Measurements from ENCODE around the gene VPS54. TPM values are rescaled to one million over a fixed set of nuclear protein-coding genes. Genes with fewer than 3 reads are reported as not detected.

Gene VPS54
- polyA plus RNA-seq, 6 donors from 2014 or later, result 4.6 to 10.8 (median 5.2) TPM

DNA sequence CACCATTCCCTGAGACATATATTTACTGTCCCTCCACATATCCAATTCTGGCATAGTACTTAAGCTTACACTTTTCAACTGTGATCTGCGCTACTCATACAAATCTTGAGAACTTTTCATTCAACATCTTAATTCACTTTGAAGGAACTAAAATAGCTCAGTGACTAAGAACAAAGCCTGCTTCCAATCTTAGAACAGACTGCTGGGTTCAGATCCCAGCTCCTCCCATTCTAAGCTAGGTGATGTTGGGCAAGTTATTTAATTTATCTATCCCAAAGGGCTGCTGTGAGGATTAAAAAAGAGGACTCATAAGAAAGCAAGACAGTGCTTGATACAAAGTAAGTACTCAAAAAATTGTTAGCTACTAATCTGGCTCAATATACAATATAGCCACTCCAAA lies 119.6 kb downstream of the VPS54 start:
- Mint-ChIP-seq H3K9me3 (peaks cover 0 to 29% (median 8%) of the 10 kb centered on the region in 7 donors), H3K36me3 (peaks cover 26 to 27% of the 10 kb centered on the region in 2 donors), H3K4me1 (peaks cover 0 to 4% (median 3%) of the 10 kb centered on the region in 3 donors), H3K4me3 (no peak overlapping the region), H3K27me3 (no peaks in the 10 kb centered on the region), H3K27ac (peak overlapping the region in 1 of 6 donors; percentile 50)
- DNase-seq (no peak), ATAC-seq (ENCODE audit: low read depth in 2 of 2) (no peak)

DNA sequence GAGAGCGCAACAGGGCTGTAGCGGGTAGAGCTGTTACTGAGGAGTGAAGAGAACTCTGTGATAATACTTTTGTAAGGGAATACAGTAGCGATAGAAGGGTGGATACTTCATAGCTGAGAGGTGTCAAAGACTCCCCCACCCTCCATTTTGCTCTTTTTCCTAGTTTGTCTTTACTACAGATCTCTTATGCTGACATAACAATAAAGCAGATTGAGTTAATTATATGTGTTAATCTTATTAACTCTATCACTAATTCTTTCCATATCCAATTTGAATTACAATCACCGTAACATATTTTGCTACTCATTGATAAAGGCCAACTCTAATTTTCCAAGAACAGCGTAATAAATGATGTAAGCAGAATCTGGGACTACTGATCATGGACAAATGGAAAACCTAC lies 120.4 kb downstream of the VPS54 start:
- DNase-seq (no peak), ATAC-seq (ENCODE audit: low read depth in 2 of 2) (no peak)
- Mint-ChIP-seq H3K4me3 (no peak overlapping the region), H3K36me3 (peaks cover 20 to 26% of the 10 kb centered on the region in 2 donors), H3K9me3 (peaks cover 0 to 24% (median 8%) of the 10 kb centered on the region in 7 donors), H3K27me3 (no peaks in the 10 kb centered on the region), H3K4me1 (peaks cover 0 to 4% (median 3%) of the 10 kb centered on the region in 3 donors), H3K27ac (no peak overlapping the region)

DNA sequence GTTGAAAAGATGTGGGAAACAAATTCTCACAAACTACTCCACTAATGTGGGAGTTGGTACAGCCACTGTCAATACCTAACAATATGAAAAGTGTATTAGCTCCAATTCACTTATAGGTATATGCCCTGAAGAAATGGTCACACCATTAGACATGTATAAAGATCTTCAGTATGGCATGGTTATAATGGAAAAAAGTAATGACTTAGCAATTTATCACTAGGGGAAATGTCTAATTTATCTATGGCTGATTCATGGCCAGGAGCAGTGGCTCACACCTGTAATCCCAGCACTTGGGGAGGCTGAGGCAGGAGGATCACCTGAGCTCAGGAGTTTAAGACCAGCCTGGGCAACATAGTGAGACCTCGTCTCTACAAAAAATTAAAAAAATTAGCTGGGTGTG lies 125.1 kb downstream of the VPS54 start:
- DNase-seq (no peak), ATAC-seq (ENCODE audit: low read depth in 2 of 2) (no peak)
- Mint-ChIP-seq H3K9me3 (no peaks in the 10 kb centered on the region), H3K36me3 (peaks cover 4 to 17% of the 10 kb centered on the region in 2 donors), H3K4me3 (no peak overlapping the region), H3K27ac (peak overlapping the region in 3 of 6 donors; percentile 17 to 32 (median 30)), H3K4me1 (no peaks in the 10 kb centered on the region), H3K27me3 (no peaks in the 10 kb centered on the region)

DNA sequence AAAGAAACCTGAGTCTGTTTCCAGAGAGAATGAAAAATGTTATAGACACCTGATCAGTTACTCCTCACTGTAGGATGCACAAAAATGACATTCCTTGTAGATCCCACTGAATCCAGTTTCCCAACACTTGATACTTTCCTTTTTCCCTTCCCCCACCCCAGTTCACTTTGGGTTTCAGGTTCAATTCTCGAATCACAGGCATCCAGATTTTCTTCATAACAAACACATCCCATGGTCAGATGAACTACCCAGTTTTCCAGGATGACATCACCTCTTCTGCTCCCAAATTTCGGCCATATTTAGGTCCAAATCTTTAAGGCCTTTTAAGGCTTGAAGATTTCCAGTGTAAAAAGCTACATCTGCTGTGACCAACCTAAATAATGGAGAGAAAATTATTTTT lies 126.1 kb downstream of the VPS54 start:
- Mint-ChIP-seq H3K27me3 (no peaks in the 10 kb centered on the region), H3K4me3 (no peak overlapping the region), H3K27ac (peak overlapping the region in 2 of 6 donors; percentile 17 to 74), H3K9me3 (no peaks in the 10 kb centered on the region), H3K4me1 (peaks cover 0 to 3% (median 0%) of the 10 kb centered on the region in 3 donors), H3K36me3 (peaks cover 3 to 18% of the 10 kb centered on the region in 2 donors)
- ATAC-seq (ENCODE audit: low read depth in 2 of 2) (no peak), DNase-seq (no peak)

DNA sequence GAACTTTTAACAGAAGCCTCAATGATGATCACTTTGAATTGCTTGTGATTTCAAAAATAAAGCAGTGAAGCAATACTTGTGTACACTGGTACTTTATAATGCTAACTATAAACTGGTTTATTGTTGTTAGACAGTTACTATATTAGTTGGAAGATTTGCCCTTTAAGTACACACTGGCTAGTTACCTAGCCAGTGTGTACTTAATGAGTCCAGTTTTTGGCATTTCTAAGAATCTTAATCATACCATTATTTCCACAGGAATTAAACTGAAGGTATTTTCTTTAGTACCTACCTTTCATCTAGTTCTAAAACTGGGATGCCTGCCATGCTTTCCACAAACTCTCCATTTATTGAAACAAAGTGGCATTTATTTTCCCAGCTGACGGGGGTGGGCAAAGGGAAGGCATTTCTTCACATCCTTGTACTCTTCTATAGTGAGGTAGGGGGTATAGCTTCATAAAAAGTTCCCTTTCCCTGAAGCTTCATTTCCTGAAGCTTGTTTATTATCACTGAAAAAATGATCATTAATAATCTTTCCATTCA lies 127.7 kb downstream of the VPS54 start:
- ATAC-seq (ENCODE audit: low read depth in 2 of 2) (no peak), DNase-seq (no peak)
- Mint-ChIP-seq H3K4me1 (peaks cover 0 to 3% (median 0%) of the 10 kb centered on the region in 3 donors), H3K27me3 (no peaks in the 10 kb centered on the region), H3K9me3 (no peaks in the 10 kb centered on the region), H3K4me3 (no peak overlapping the region), H3K27ac (peak overlapping the region in 1 of 6 donors; percentile 34), H3K36me3 (peaks cover 0 to 13% of the 10 kb centered on the region in 2 donors)

DNA sequence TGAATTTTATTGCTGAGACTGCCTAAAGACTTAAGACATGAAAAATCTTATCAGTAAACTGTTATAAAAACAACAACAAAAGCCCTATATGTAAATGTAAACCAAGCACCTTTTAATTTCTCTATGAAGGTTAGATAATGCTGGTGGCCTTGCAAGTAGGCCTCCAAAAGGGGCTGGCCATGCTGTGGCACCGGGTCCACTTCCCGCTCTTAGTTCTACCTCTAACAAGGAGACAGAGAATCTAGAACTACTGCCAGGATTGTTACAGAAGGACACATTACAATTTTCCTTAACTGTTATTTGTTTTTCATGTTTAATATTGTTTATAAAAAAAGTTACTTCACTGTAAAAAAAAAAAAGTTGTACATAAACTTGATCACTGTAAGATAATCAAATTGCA lies 128.6 kb downstream of the VPS54 start:
- Mint-ChIP-seq H3K36me3 (peaks cover 1 to 13% of the 10 kb centered on the region in 2 donors), H3K4me3 (no peak overlapping the region), H3K27me3 (no peaks in the 10 kb centered on the region), H3K4me1 (peaks cover 0 to 3% (median 0%) of the 10 kb centered on the region in 3 donors), H3K27ac (no peak overlapping the region), H3K9me3 (no peaks in the 10 kb centered on the region)
- ATAC-seq (ENCODE audit: low read depth in 2 of 2) (no peak), DNase-seq (no peak)

DNA sequence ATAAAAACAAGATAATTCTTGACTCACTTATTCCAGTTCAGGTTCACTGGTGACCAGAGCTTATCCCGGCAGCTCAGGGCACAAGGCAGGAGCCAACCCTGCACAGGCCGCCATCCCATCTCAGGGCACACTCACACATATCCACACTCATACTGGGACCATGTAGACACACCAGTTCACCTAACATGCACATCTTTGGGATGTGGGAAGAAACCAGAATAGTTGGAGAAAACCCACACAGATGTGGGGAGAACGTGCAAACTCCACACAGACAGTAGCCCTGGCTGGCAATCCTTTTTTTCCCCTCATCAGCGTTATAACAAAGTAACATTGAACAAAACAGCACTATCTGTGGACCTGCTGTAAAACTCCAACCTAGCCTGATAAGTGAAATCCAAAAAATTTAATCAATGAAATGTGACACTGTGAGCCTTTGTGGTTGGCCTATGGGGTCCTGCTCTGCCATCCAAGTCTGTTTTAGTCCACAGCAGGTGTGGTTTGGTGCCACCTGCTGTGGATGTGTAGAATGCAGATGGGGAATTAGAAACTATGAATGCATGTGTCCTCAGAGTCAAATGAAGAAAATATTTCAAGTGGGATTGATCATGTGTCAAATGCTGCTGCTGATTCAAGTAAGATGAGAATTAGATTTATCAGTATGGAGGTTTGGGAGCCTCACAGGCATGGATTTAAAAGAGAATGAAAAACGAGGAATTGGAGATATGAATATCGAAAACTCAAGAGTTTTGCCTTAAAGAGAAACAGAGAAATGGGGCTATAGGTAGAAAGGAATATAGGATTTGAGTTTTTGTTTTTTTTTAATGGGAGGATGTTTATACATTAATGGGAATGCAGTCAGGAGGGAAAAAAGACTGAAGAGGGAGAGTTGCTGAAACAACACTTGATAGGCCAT lies 130.5 kb downstream of the VPS54 start:
- DNase-seq (peak; percentile 15), ATAC-seq (ENCODE audit: low read depth in 2 of 2) (peak; percentile 48 to 58)
- Mint-ChIP-seq H3K9me3 (no peaks in the 10 kb centered on the region), H3K4me1 (peaks cover 0 to 3% (median 0%) of the 10 kb centered on the region in 3 donors), H3K27ac (peak overlapping the region in 5 of 6 donors; percentile 1 to 68 (median 35)), H3K36me3 (peaks cover 13 to 14% of the 10 kb centered on the region in 2 donors), H3K4me3 (no peak overlapping the region), H3K27me3 (no peaks in the 10 kb centered on the region)

DNA sequence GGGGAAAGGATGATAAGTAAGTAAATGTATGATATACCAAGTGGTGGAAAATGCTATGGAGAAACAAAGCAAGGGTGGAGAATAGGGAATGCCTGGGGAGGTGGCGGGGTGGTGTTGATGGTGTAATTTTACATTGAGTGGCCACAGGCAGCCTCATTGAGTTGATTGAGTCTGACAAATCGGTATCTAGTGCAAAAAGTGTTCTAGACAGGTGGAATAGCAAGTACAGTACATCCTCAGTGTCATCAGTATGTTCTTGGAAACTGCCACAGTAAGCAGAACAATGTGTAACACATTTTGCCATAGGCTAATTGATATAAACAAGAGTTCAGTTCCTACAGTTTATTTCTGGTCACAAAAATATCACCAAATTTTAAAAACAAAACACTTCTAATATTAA lies 131.2 kb downstream of the VPS54 start:
- DNase-seq, result no peak
- Mint-ChIP-seq H3K27me3 (no peaks in the 10 kb centered on the region), H3K4me3 (no peak overlapping the region), H3K27ac (peak overlapping the region in 1 of 6 donors; percentile 43), H3K4me1 (peaks cover 0 to 3% (median 0%) of the 10 kb centered on the region in 3 donors), H3K9me3 (no peaks in the 10 kb centered on the region), H3K36me3 (peaks cover 13 to 19% of the 10 kb centered on the region in 2 donors)
- ATAC-seq (ENCODE audit: low read depth in 2 of 2), result no peak

DNA sequence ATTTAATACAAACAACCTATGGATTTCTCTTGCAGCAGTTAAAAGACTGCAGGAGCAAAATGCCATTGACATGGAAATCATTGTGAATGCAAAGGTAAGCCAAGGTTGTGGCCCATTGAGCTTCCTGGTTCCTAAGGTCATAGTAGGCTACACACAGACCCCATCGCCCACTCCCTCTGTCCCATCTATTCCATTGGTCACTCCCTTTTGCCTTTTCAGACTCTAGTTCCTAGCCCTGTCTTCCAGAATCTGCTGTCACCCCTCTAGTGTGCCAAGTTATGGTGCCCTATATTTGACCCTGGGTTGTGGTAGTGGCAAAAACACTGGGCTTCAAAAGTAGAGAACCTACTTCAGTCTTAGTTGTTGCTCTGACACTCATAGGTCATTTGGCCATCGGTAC lies 132.8 kb downstream of the VPS54 start:
- no peak for ATAC-seq (ENCODE audit: low read depth in 2 of 2)
- no peak for DNase-seq
- no peak overlapping the region for H3K27ac Mint-ChIP-seq
- peaks cover 13 to 19% of the 10 kb centered on the region in 2 donors for H3K36me3 Mint-ChIP-seq
- H3K4me1 Mint-ChIP-seq, result peaks cover 0 to 3% (median 0%) of the 10 kb centered on the region in 3 donors
- no peaks in the 10 kb centered on the region for H3K9me3 Mint-ChIP-seq
- no peak overlapping the region for H3K4me3 Mint-ChIP-seq
- H3K27me3 Mint-ChIP-seq, result no peaks in the 10 kb centered on the region

DNA sequence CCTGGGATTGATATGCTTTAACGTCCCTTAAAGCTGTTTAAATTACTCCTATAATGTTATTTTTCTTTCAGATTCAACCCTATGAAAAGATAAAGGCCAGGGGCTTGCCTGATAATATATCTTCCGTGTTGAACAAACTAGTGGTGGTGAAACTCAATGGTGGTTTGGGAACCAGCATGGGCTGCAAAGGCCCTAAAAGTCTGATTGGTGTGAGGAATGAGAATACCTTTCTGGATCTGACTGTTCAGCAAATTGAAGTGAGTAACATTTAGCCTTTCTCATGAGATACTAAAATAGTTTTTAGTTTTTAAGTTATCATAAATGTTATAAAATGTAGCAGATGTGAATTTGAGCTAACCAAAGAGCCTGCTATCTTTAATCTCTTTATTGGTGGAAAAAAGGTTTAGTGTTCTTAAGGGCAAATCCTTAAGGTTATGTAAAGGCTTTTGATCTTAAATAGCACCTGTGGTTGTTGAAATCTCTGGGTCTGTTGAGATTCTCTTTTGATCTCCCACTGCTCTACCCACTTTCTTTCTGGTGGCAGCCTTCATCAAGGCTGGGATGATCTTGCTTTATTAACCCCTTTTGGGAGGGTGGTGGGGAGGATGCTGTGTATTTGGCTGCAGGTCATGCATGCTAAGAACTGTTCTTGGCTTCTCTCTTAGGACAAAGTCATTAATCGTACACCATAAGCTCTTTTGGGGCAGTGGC lies 136.7 kb downstream of the VPS54 start:
- Mint-ChIP-seq H3K9me3 (no peaks in the 10 kb centered on the region), H3K4me3 (no peak overlapping the region), H3K27ac (no peak overlapping the region), H3K27me3 (no peaks in the 10 kb centered on the region), H3K36me3 (peaks cover 0 to 24% of the 10 kb centered on the region in 2 donors), H3K4me1 (peaks cover 0 to 6% (median 0%) of the 10 kb centered on the region in 3 donors)
- ATAC-seq (ENCODE audit: low read depth in 2 of 2), result no peak
- no peak for DNase-seq

DNA sequence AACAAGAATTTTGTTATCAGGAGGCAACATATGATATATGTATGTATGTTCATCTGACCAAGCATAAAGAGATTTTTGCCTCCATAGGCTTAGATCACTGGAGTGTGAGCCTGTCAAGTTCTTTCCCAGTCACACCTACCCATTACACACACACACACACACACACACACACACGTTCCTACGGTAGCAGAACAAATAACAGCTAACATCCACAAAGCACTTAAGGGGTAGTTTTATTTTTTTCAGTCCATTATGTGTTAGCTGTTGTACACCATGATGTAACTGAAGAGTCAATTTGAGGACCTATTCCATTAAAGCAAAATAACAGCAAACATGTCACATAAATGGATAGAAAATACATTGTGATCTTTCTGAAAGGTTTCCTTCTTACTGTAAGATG lies 138.0 kb downstream of the VPS54 start:
- no peak overlapping the region for H3K4me3 Mint-ChIP-seq
- peaks cover 0 to 6% (median 0%) of the 10 kb centered on the region in 3 donors for H3K4me1 Mint-ChIP-seq
- ATAC-seq (ENCODE audit: low read depth in 2 of 2) (no peak), DNase-seq (no peak)
- peaks cover 0 to 28% of the 10 kb centered on the region in 2 donors for H3K36me3 Mint-ChIP-seq
- no peaks in the 10 kb centered on the region for H3K27me3 Mint-ChIP-seq
- peak overlapping the region in 5 of 6 donors; percentile 34 to 72 (median 50) for H3K27ac Mint-ChIP-seq
- no peaks in the 10 kb centered on the region for H3K9me3 Mint-ChIP-seq

DNA sequence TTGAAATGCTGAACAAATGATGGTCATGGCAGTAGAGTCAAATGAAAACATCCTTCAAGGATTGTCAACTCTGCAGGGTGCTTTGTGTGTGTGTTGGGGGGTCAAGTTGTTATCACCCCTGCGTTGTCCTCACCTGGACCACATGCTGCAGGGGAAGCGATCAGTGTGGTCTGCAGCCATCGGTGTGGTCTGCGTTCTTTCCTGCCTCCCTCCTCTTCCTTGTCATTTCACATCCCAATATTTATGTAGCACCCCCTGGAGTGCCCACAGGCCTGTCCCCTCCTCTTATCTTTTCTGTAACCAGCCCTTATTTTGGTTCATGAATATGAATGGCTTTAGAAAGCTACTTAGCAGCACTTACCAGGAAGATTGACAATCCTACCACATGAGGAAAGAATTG lies 138.6 kb downstream of the VPS54 start:
- no peaks in the 10 kb centered on the region for H3K9me3 Mint-ChIP-seq
- peaks cover 0 to 8% (median 4%) of the 10 kb centered on the region in 3 donors for H3K4me1 Mint-ChIP-seq
- H3K36me3 Mint-ChIP-seq, result peaks cover 0 to 27% of the 10 kb centered on the region in 2 donors
- DNase-seq (no peak), ATAC-seq (ENCODE audit: low read depth in 2 of 2) (no peak)
- no peak overlapping the region for H3K4me3 Mint-ChIP-seq
- peak overlapping the region in 4 of 6 donors; percentile 2 to 72 (median 44) for H3K27ac Mint-ChIP-seq
- no peaks in the 10 kb centered on the region for H3K27me3 Mint-ChIP-seq

DNA sequence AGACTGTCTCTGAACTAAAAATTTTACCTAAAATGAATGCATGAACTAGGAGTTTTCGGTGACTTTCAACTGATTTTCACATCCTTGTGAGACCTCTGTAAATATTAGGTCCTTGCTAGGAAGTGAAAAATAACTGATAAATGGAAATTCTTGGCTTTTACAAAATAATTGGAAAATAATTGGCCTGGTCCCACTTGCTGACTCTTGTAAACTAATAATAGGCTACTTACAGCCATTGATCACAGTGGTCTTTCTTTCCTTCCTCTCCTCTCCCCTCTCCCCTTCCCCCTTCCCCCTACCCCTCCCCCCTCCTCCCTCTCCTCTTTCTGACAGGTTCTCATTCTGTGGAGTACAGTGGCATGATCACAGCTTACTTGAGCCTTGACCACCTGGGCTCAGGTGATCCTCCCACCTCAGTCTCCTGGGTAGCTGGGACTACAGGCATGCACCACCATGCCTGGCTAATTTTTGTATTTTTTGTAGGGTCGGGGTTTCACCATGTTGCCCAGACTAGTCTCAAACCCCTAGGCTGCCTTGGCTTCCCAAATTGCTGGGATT lies 139.3 kb downstream of the VPS54 start:
- ATAC-seq (ENCODE audit: low read depth in 2 of 2) (no peak), DNase-seq (no peak)
- H3K4me1 Mint-ChIP-seq, result peaks cover 0 to 13% (median 5%) of the 10 kb centered on the region in 3 donors
- H3K27ac Mint-ChIP-seq, result peak overlapping the region in 3 of 6 donors; percentile 10 to 96 (median 75)
- no peaks in the 10 kb centered on the region for H3K27me3 Mint-ChIP-seq
- H3K4me3 Mint-ChIP-seq, result no peak overlapping the region
- H3K9me3 Mint-ChIP-seq, result no peaks in the 10 kb centered on the region
- H3K36me3 Mint-ChIP-seq, result peaks cover 0 to 22% of the 10 kb centered on the region in 2 donors
